Omental fat pad (tissue), 4 donors: ENCODE data around the gene MAP3K13. TPM values are rescaled to one million over a fixed set of nuclear protein-coding genes. Genes with fewer than 3 reads are reported as not detected.

Experiments
- ATAC-seq: fragments of 150-250 bp; one replicate; pipeline ENCODE4 v1.9.1; 2016; ENCODE audit warnings: mild to moderate bottlenecking, moderate library complexity; ENCODE audit not compliant: low FRiP score
- DNase-seq: peaks from one replicate; pipeline ENCODE4 v3.0.0-alpha.2; 2019; ENCODE audit warnings: low spot score
- CTCF ChIP-seq, 3 donors: fragments of 450-650 bp; IDR thresholded peaks; one replicate each; pipeline ENCODE4 v1.5.1; 2016 to 2017; ENCODE audit warnings: antibody characterized with exemption in 3 of 3, mild to moderate bottlenecking in 3 of 3, moderate library complexity in 2 of 3
- total RNA-seq, 4 donors: library from RNA; depleted of rRNA; stranded (reverse); fragments of >200 nt; gene quantifications; one replicate each; pipeline ENCODE4 v1.1.0, GENCODE V29; 2016

Gene MAP3K13
- total RNA-seq, 4 donors from 2014 or later, result 12.4 to 17.8 (median 16.3) TPM

- no peak for TF ChIP-seq CTCF (IDR thresholded peaks at IDR 0.05)
- DNase-seq (no peak), ATAC-seq (no peak)
Observed at GRCh38 chr3:185397676-185398075, 34.7 kb downstream of the MAP3K13 start.

GRCh38 chr3:185399737-185400667 is 37.1 kb downstream of the MAP3K13 start:
- ATAC-seq (no peak), DNase-seq (no peak)
- no peak for TF ChIP-seq CTCF (IDR thresholded peaks at IDR 0.05)

GRCh38 chr3:185400866-185401265 is 37.9 kb downstream of the MAP3K13 start:
- no peak for TF ChIP-seq CTCF (IDR thresholded peaks at IDR 0.05)
- no peak for ATAC-seq
- DNase-seq, result no peak

- TF ChIP-seq CTCF (IDR thresholded peaks at IDR 0.05), result no peak
- DNase-seq, result no peak
- ATAC-seq, result no peak
Observed at GRCh38 chr3:185401319-185401955, 38.5 kb downstream of the MAP3K13 start.

GRCh38 chr3:185402561-185402960 is 39.6 kb downstream of the MAP3K13 start:
- DNase-seq (no peak), ATAC-seq (peak; percentile 93)
- TF ChIP-seq CTCF (IDR thresholded peaks at IDR 0.05), result no peak

GRCh38 chr3:185403002-185403401 is 40.1 kb downstream of the MAP3K13 start:
- no peak for DNase-seq
- ATAC-seq, result no peak
- no peak for TF ChIP-seq CTCF (IDR thresholded peaks at IDR 0.05)
